Gastroesophageal sphincter (tissue), 3 donors: ENCODE measurements around the gene CREBBP.

Source experiments
- CTCF ChIP-seq, 4 experiments: fragments of 200-600 bp in 2 of 4; fragments of 450-650 bp in 2 of 4; sonication (generic) in 1 of 4; IDR thresholded peaks; one replicate each; pipeline ENCODE4 v1.5.1; 2017 to 2019; ENCODE audit warnings: antibody characterized with exemption in 4 of 4, mild to moderate bottlenecking in 2 of 4, moderate library complexity in 2 of 4
- POLR2A ChIP-seq, 2 donors: fragments of 450-650 bp; IDR thresholded peaks; one replicate each; pipeline ENCODE4 v1.6.1; 2017; ENCODE audit warnings: antibody characterized with exemption in 2 of 2, mild to moderate bottlenecking in 2 of 2, moderate library complexity in 1 of 2
- POLR2AphosphoS5 ChIP-seq: sonication (generic); formaldehyde crosslinking; IDR thresholded peaks from one replicate; pipeline ENCODE4 v1.6.1; 2017; ENCODE audit warnings: antibody characterized with exemption

DNA sequence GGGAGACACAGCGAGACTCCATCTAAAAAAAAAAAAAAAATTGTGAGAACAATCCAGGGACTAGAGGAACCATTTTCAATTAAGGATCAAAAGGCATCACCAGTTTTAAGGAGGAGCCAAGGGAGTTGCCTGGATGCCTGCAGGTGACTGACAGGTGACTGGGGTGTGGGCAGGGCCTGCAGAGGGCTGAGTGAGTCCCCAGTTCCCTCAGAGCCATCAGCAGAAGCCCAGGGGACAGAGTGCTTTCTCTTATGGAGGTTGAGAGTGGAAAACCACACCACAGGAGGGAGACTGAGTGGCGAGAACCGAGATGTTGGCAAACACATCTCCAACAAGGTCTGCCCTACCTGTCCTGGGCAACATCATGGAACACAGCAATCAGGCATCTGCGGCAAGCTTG is 27.1 kb upstream of the CREBBP start:
- TF ChIP-seq CTCF (IDR thresholded peaks at IDR 0.05) (no peak), POLR2A (IDR thresholded peaks at IDR 0.05) (no peak), POLR2AphosphoS5 (no peak)
